ENCODE data around the gene NAV2.

Gene NAV2

DNA sequence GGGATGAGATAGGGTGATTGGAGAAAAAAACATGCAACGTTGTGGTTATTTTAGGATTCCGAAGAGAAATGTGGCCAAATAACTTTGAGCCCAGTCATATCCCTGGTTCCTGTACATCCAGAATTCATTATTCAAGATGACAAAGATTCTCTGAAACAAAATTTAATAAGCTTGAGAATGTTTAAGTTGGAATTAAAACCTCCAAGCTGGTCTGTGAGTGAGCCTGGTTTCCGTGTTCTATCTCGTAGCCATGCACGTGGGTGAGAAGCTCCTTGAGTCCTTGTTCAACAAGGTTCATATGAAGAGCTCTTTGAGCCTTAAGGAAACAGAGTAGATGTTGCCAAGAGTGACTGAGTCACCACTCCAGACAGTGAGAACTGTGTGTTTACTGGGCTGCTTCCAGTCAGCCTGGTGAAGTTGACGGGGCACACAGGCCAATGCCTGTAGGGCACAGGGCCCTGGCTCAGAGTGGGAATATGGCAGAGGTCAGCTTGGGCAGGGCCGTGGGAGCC, 206.5 kb downstream of the NAV2 start:
- Histone ChIP-seq H3K4ac (ENCODE audit: low read depth, low read length) (no peak overlapping the region), H3K27me3 (ENCODE audit: insufficient read depth, low read length) (no peaks in the 10 kb centered on the region), H3K4me3 (ENCODE audit: low read depth, low read length) (no peak overlapping the region), H3K18ac (ENCODE audit: low read length) (no peak overlapping the region), H3K4me1 (ENCODE audit: control insufficient read depth in 1 of 2, insufficient read depth in 2 of 2, low read length in 2 of 2) (peaks cover 3 to 17% of the 10 kb centered on the region in 2 experiments), H2AFZ (ENCODE audit: insufficient read depth, low read length, poor library complexity) (no peak overlapping the region), H3K27ac (ENCODE audit: low read depth, low read length) (no peak overlapping the region), H3K36me3 (ENCODE audit: control insufficient read depth in 1 of 2, insufficient read depth in 2 of 2, low read length in 2 of 2) (no peaks in the 10 kb centered on the region), H4K8ac (ENCODE audit: low read depth, low read length) (no peak overlapping the region), H4K12ac (ENCODE audit: low read depth, low read length) (no peak overlapping the region), H2AK5ac (ENCODE audit: low read length) (no peak overlapping the region), H3K79me2 (ENCODE audit: control insufficient read depth, insufficient read depth, low read length, poor library complexity) (no peaks in the 10 kb centered on the region), H3K9ac (ENCODE audit: low read length) (no peak overlapping the region), H3K79me1 (ENCODE audit: low read length) (peaks cover 3% of the 10 kb centered on the region), H3K23ac (ENCODE audit: low read length) (no peak overlapping the region), H2BK5ac (ENCODE audit: low read depth, low read length, poor library complexity) (no peak overlapping the region), H3K14ac (ENCODE audit: low read length) (peak overlapping the region; percentile 2), H3K9me3 (ENCODE audit: insufficient read depth, low read depth, low read length) (no peaks in the 10 kb centered on the region), H4K91ac (ENCODE audit: low read depth, low read length) (no peak overlapping the region), H2BK120ac (ENCODE audit: insufficient read depth, low read length, poor library complexity) (no peak overlapping the region), H3K4me2 (ENCODE audit: low read length) (no peak overlapping the region), H2BK12ac (ENCODE audit: low read length) (peak overlapping the region; percentile 20)
- WGBS (ENCODE audit: extremely low coverage, insufficient coverage, insufficient read length), result 100% methylated on average over 1 of the region's 7 CpGs
- DNase-seq, result peak; percentile 39 to 64

DNA sequence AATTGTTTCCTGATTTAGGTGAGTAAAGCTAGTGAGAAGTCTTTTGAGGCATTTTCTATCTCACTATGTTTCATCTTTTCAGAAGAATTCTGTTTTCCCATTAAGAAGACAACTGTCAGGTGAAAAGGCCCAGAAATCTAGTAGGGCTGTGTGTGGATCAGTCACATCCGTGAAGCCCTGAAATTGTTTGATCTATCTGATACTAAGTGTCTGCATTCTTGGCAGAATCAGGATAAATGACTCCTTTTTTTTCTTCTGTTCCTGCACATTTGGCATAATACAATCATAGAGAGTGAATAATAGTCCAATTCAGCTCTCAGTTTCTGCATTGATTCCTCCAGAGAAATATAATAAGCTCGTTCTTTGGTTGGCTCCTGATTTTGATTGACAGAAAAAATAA, 208.3 kb downstream of the NAV2 start:
- Histone ChIP-seq H3K9me3 (ENCODE audit: insufficient read depth, low read depth, low read length) (no peaks in the 10 kb centered on the region), H2BK5ac (ENCODE audit: low read depth, low read length, poor library complexity) (no peak overlapping the region), H3K27me3 (ENCODE audit: insufficient read depth, low read length) (no peaks in the 10 kb centered on the region), H3K79me1 (ENCODE audit: low read length) (peaks cover 3% of the 10 kb centered on the region), H3K23ac (ENCODE audit: low read length) (no peak overlapping the region), H3K79me2 (ENCODE audit: control insufficient read depth, insufficient read depth, low read length, poor library complexity) (no peaks in the 10 kb centered on the region), H4K91ac (ENCODE audit: low read depth, low read length) (no peak overlapping the region), H3K27ac (ENCODE audit: low read depth, low read length) (peak overlapping the region; percentile 25), H3K4me2 (ENCODE audit: low read length) (no peak overlapping the region), H3K9ac (ENCODE audit: low read length) (no peak overlapping the region), H2AK5ac (ENCODE audit: low read length) (no peak overlapping the region), H3K4me1 (ENCODE audit: control insufficient read depth in 1 of 2, insufficient read depth in 2 of 2, low read length in 2 of 2) (peaks cover 3 to 17% of the 10 kb centered on the region in 2 experiments), H4K8ac (ENCODE audit: low read depth, low read length) (no peak overlapping the region), H4K12ac (ENCODE audit: low read depth, low read length) (no peak overlapping the region), H2BK120ac (ENCODE audit: insufficient read depth, low read length, poor library complexity) (no peak overlapping the region), H2AFZ (ENCODE audit: insufficient read depth, low read length, poor library complexity) (no peak overlapping the region), H3K4me3 (ENCODE audit: low read depth, low read length) (no peak overlapping the region), H3K36me3 (ENCODE audit: control insufficient read depth in 1 of 2, insufficient read depth in 2 of 2, low read length in 2 of 2) (no peaks in the 10 kb centered on the region), H2BK12ac (ENCODE audit: low read length) (no peak overlapping the region), H3K14ac (ENCODE audit: low read length) (no peak overlapping the region), H3K18ac (ENCODE audit: low read length) (no peak overlapping the region), H3K4ac (ENCODE audit: low read depth, low read length) (no peak overlapping the region)
- no CpG with 5 or more reads among the region's 2 CpGs for WGBS (ENCODE audit: extremely low coverage, insufficient coverage, insufficient read length)
- DNase-seq, result no peak

DNA sequence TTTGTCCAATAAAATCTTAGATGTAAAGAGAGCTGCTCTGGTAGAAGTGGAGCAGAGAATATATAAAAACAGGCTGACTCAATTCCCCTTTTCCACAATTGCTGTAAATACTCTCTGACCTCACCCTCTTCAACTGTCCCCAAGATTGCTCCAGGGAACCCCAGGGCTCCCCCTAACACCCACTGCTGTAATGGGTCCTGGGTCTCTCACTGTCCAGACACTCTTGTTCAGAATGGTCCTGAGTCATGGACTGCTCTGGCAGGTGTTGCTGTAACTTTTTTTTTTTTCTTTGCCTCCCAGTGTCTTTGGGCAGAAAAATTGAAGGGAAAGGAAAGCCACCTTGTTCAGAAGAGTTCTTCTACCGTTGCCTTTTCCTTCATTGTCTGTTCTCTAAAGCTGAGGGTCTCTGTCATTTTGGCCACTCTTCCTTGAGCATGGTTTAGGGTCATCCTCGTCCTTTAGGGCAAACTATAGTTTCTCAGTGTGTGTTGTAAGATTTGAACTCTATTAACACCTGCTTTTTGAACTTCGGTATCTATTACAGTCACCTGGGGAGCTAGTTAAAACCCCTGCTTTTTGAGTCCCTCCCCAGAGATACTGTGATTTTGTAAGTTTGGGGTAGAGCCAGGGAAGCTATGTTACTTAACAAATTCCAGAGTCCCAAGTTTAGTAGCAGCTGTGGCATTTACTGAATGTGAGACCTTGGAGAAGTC, 209.5 kb downstream of the NAV2 start:
- Histone ChIP-seq H3K4me2 (ENCODE audit: low read length) (no peak overlapping the region), H4K91ac (ENCODE audit: low read depth, low read length) (no peak overlapping the region), H3K4me3 (ENCODE audit: low read depth, low read length) (no peak overlapping the region), H2BK12ac (ENCODE audit: low read length) (peak overlapping the region; percentile 62), H3K23ac (ENCODE audit: low read length) (no peak overlapping the region), H3K4ac (ENCODE audit: low read depth, low read length) (no peak overlapping the region), H3K79me2 (ENCODE audit: control insufficient read depth, insufficient read depth, low read length, poor library complexity) (no peaks in the 10 kb centered on the region), H4K12ac (ENCODE audit: low read depth, low read length) (no peak overlapping the region), H3K9me3 (ENCODE audit: insufficient read depth, low read depth, low read length) (no peaks in the 10 kb centered on the region), H2AK5ac (ENCODE audit: low read length) (no peak overlapping the region), H3K27me3 (ENCODE audit: insufficient read depth, low read length) (no peaks in the 10 kb centered on the region), H4K8ac (ENCODE audit: low read depth, low read length) (no peak overlapping the region), H2AFZ (ENCODE audit: insufficient read depth, low read length, poor library complexity) (no peak overlapping the region), H3K36me3 (ENCODE audit: control insufficient read depth in 1 of 2, insufficient read depth in 2 of 2, low read length in 2 of 2) (no peaks in the 10 kb centered on the region), H3K18ac (ENCODE audit: low read length) (no peak overlapping the region), H3K14ac (ENCODE audit: low read length) (no peak overlapping the region), H2BK120ac (ENCODE audit: insufficient read depth, low read length, poor library complexity) (peak overlapping the region; percentile 46), H3K79me1 (ENCODE audit: low read length) (peaks cover 3% of the 10 kb centered on the region), H3K9ac (ENCODE audit: low read length) (no peak overlapping the region), H2BK5ac (ENCODE audit: low read depth, low read length, poor library complexity) (no peak overlapping the region), H3K4me1 (ENCODE audit: control insufficient read depth in 1 of 2, insufficient read depth in 2 of 2, low read length in 2 of 2) (peaks cover 3 to 20% of the 10 kb centered on the region in 2 experiments), H3K27ac (ENCODE audit: low read depth, low read length) (peak overlapping the region; percentile 16)
- DNase-seq, result peak in 1 of 2 donors; percentile 16
- no CpG with 5 or more reads among the region's 3 CpGs for WGBS (ENCODE audit: extremely low coverage, insufficient coverage, insufficient read length)

GRCh38 chr11:19922689-19923035, 210.0 kb downstream of the NAV2 start:
- Histone ChIP-seq H3K9ac (ENCODE audit: low read length) (no peak overlapping the region), H3K18ac (ENCODE audit: low read length) (no peak overlapping the region), H3K27me3 (ENCODE audit: insufficient read depth, low read length) (no peaks in the 10 kb centered on the region), H2AK5ac (ENCODE audit: low read length) (no peak overlapping the region), H3K4me2 (ENCODE audit: low read length) (no peak overlapping the region), H2BK120ac (ENCODE audit: insufficient read depth, low read length, poor library complexity) (peak overlapping the region; percentile 46), H4K12ac (ENCODE audit: low read depth, low read length) (no peak overlapping the region), H3K14ac (ENCODE audit: low read length) (no peak overlapping the region), H3K27ac (ENCODE audit: low read depth, low read length) (no peak overlapping the region), H3K4me3 (ENCODE audit: low read depth, low read length) (no peak overlapping the region), H3K79me1 (ENCODE audit: low read length) (peaks cover 3% of the 10 kb centered on the region), H3K79me2 (ENCODE audit: control insufficient read depth, insufficient read depth, low read length, poor library complexity) (no peaks in the 10 kb centered on the region), H2BK5ac (ENCODE audit: low read depth, low read length, poor library complexity) (no peak overlapping the region), H2AFZ (ENCODE audit: insufficient read depth, low read length, poor library complexity) (no peak overlapping the region), H3K4me1 (ENCODE audit: control insufficient read depth in 1 of 2, insufficient read depth in 2 of 2, low read length in 2 of 2) (peaks cover 3 to 20% of the 10 kb centered on the region in 2 experiments), H3K23ac (ENCODE audit: low read length) (no peak overlapping the region), H2BK12ac (ENCODE audit: low read length) (peak overlapping the region; percentile 50), H3K9me3 (ENCODE audit: insufficient read depth, low read depth, low read length) (no peaks in the 10 kb centered on the region), H4K8ac (ENCODE audit: low read depth, low read length) (no peak overlapping the region), H4K91ac (ENCODE audit: low read depth, low read length) (peak overlapping the region; percentile 28), H3K4ac (ENCODE audit: low read depth, low read length) (no peak overlapping the region), H3K36me3 (ENCODE audit: control insufficient read depth in 1 of 2, insufficient read depth in 2 of 2, low read length in 2 of 2) (no peaks in the 10 kb centered on the region)
- peak; percentile 69 to 85 for DNase-seq
- no CpG with 5 or more reads among the region's 3 CpGs for WGBS (ENCODE audit: extremely low coverage, insufficient coverage, insufficient read length)

All from trophoblast cell (in vitro differentiated cells and primary cell).